Suppressor macrophage (primary cell): Measurements from ENCODE around the gene CBFA2T3.

ENCODE experiments used
- DNase-seq, 4 experiments: peaks; one replicate each; pipeline ENCODE4 v3.0.0-alpha.2; 2020 to 2022

Gene CBFA2T3

DNA sequence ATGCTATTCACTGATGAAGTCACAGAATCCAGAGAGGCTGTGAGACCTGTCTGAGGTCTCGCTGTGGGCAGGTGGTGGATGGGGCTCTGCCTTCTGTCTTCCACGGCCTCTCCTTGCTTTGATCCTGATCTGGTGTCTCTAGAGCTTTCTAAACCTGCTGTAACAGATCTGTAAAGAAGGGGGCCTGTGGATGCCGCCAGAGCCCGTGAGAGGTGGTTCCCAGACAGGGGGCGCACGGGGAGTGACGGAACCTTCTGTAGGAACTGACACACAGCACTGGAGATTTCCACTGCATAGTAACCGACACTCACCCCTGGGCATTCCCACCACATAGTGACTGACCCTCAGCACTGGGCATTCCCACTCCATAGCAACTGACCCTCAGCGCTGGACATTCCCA, 16.0 kb downstream of the CBFA2T3 start:
- no peak for DNase-seq

DNA sequence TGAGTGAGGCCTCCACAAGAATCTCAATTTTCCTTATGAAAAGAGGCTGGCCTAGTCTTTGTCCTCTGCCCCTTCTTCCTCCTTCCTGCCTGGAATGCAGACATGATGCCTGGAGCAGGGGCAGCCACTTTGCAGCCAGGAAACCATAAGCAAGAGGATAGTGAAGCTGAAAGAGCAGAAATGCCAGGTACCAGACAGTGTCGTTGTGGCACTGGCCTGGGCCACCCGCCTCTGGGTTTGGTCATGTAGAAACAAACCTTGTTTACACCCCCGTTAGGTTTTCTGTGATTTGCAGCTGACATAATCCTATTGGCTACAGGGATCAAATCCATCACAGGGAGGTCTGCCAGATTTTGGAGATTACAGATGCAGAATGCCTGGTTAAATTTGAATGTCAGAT, 16.5 kb downstream of the CBFA2T3 start:
- no peak for DNase-seq

DNA sequence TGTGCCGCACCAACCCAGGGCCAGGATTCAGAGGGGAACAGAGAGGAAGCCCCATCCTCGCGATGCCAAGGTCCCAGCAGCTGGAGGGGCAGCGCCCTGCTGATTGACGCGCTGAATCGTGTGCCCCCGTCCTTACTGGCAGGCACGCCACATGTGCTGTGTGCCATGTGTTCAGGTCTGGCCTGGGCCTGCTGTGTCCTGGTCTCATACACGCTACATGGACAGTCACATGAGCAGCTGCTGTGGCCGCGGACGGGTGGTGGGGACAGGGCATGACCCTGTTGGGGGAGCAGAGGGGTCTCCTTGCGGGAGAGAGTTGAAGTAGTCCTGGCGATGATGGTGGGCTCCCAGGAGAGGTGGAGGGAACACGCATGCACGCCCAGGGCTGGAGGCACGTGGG, 18.0 kb downstream of the CBFA2T3 start:
- no peak for DNase-seq

DNA sequence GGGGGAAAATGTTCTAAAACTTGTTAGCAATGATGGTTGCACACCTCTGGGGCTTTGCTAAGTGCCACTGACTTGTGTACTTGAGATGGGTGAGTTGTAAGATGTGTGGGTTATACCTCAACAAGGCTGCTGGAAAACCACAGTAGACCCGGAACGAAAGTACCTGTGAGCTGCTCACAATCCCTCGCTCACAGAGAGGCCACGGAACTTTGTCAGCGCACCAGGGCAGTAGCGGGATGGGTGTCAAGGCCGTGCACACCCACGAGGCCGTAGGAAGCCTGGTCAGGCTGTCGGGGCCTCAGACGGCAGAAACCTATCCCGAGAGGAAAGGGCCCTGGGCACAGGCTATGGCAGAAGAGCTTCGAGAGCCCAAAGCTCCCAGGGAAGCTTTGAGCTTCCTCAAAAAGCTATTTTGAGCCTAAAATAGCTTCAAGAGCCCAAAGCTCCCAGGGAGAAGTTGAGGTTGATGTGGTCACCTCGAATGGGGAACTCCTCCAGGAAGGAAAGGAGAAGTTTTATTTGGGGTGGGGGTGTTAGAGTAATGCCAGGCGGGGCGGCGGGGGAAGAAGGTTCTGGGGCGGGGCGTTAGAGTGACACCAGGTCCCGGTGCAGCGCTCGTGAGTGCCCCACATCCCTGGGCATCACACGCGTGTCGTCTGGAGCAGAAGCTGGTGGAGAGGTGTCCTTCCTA, 19.0 kb downstream of the CBFA2T3 start:
- peak; percentile 90 to 96 (median 93) for DNase-seq

DNA sequence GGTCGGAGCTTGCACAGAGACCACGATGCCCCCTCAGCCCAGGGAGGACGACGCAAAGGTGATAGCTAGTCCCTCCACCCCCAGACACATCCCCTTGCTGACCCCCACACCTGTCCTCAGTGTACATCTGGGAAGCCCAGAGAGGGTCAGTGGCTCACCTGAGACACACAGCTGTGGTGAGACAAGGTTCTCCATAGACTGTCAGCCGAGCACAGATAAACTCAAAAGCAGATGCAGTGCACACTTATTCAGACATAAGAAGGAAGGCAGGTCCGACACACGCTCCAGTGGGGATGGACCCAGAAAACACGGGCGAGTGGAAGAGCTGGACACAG, 19.6 kb downstream of the CBFA2T3 start:
- no peak for DNase-seq

DNA sequence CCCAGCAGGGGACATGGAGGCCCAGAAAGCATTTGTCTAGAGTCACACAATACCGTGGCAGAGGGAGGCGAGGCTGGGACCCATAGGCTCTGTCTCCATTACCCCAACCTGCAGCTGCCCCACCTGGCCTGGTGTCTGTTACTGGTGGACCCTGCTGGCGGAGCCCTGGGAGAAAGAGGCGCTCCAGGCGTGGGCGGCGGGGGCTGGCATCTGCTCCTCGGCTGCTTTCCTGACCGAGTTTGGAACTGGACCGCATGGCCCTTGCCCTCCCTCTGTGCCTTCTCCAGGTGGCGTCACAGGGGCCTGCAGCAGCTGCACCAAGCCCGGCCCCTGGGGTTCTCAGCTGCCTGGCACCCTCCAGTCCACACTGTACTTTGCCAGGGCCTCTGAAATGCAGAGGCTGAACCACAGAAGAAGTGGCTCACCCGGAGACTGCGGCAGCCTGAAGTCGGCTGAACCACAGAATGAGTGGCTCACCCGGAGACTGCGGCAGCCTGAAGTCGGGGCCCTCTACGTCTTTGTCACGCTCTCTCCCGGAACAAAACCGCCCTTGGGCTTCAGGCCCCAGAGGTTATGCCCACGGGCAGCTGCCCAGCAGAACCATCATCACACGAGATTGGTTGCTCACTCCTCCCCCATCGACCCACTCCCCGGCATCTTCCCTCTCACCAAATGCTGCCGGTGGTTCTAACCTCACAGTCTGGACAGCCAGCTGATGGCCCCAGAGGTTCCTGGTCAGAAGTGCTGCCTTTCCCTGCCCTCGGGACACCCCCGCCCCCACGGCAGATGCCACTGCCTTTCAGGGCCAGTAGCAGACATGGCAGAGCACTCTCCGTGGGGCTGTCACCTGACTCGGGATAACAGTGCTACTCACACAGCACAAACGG, 20.2 kb downstream of the CBFA2T3 start:
- DNase-seq, result peak; percentile 62 to 76 (median 68)

DNA sequence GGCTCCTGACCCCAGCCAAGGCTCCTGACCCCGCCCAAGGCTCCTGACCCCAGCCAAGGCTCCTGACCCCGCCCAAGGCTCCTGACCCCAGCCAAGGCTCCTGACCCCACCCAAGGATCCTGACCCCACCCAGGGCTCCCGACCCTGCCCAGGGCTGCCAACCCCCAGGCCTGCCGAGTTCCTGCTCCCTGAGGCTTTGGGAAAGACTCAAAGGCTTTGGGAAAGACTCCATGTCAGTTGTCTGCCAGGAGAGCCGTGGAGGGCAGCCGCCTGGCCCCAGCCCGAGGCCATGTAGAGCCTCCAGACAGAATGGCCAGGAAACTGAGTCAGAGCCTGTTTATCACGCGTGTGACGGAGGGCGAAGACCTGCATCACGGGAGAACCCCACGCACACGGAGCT, 21.1 kb downstream of the CBFA2T3 start:
- DNase-seq, result no peak

DNA sequence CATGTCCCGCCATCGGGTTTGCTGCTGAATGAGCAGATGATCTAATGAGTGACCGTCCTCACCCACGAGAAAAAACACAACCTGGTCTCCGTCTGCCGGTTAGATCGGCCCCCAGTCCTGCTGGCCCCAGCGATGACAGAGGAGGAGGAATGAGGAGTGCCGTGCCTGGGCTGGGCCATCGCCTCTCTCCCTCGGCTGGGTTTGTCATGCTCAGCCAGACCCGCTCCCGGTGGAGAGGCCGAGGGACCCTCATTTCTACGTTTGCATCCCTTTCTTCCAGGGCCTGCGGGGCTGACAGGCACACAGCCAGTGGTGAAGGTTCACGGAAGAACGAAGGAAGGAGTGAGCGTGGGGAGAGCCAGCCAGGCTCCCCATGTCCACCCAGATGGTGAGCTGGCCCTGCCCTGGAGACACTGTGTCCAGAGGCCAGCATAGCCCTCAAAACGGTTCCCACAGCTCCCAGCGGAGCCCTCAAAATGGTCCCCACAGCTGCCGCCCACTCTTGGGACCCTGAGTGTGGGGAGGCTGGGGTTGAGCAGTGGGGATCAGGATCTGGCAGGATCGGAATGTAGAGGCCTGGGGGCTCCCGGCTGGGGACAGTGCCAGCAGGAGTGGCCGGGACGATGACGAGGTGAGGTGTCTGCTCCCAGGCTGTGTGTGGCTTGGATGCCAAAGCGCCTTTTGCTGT, 23.9 kb downstream of the CBFA2T3 start:
- DNase-seq, result no peak

DNA sequence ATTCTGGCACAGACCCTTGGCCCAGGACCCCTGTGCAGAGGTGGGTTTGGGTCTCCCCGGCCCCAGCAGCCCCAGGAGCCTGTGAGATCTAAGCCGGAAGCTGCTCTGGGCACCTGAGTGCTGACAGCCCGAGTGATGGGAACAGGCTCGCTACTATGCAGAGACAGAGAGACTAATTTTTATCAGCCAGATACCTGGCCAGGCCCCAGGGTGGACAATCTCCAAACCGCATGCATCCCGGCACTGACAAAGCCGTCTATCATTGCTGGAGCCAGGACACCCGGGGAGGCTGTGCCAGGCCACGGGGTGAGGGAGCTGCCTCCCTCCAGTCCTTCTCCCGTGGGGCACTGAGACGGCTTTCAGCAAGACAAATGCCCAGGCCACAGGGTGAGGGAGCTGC, 25.0 kb downstream of the CBFA2T3 start:
- no peak for DNase-seq

DNA sequence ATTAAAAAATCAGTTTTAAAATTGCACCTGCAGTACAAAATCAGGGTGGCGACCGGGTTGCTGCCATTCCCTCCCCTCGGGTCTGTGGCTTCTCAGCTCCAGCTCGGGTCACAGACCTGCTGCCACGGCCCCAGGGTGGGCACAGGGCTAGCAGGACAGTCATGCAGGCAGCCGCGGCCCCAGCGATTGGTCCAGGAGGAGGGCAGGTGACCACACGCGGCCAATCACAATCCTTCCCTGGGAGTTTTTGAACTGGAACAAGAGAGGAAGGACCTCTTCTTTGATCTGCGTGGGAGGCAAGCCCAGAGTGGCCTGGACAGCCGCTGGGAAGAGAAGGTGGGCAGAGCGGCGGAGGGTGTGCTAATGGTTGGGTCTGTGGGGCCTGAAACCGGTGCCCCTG, 25.5 kb downstream of the CBFA2T3 start:
- no peak for DNase-seq

DNA sequence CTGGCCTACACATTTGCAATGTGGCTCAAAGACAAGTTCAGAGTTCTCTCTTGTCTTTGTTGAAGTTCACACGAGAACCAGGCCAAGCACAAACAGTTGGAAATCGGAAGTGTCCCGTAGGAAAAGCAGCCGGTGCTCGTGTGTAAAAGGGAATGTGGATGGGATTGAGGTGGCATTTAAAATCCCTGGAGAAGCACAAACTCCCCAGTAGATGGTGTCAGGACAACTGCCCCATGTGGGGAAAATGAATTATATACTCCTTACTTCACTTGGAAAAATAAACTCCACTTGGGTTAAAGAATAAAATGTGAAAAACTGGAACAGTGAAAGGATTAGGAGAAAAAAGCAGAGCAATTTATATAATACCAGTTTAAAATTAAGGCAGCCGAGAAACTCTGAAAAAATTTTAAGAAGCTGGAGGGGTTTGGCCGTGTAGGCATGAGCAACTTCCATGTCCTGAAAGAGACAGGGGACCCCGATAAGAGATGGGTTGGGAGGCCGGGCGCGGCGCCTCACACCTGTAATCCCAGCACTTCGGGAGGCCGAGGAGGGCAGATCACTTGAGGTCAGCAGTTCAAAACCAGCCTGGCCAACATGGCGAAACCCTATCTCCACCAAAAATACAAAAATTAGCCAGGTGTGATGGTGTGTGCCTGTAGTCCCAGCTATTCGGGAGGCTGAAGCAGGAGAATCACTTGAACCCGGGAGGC, 28.1 kb downstream of the CBFA2T3 start:
- DNase-seq, result no peak

DNA sequence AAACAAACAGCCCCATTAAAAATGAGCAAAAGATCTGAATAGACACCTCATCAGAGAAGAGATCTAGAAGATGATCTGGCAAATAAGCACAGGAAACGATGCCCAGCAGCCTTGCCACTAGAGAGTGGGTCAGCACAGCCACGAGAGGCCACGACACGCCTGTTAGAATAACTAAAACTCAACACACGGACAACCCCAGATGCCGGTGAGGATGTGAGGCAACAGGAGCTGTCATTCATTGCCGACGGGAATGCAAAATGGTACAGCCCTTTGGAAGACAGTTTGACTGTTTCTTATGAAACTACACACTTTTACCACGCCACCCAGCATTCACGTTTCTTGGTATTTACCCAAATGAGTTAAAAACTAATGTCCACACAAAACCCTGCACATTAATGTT, 31.5 kb downstream of the CBFA2T3 start:
- no peak for DNase-seq

DNA sequence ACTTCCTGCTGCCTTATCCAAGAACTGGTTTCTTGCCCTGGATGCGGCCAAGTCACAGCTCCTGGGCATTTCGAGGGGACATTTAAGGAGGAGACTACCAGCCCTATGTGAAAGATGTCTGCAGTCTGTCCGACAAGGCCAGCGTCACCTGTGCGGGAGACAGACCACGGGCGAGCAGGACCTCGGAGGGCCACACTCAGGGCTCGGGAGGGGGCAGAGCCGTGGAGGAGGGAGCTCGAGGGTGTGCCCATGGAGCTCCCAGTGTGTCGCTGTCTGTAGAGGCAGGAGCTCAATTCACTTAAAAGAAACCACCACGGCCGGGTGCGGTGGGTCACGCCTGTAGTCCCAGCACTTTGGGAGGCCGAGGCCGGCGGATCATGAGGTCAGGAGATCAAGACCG, 33.3 kb downstream of the CBFA2T3 start:
- DNase-seq, result no peak

DNA sequence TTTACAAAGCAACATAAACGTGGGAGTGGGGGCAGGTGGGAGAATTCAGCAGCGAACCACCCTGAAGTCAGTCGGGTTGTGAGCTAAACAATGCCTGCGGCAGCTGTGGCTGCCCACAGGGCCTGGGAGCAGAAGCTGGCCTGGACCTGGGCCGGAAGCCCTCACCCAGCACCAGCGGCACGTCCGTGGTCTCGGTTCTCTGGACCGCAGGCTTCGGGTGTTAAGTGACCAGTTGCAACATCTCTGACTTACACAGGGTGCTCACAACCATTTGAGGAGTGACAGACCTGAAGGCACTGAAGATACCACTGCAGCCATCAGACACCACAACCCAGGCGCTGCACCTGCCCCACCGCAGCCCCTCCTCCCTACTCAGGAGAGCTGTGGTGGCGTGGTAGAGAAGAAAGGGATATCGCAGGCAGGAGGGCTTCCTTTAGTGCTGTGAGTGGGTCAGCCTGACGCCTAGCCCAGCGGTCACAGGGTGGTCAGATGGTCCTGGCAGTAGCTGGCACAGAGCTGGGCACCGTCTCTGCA, 33.8 kb downstream of the CBFA2T3 start:
- no peak for DNase-seq

DNA sequence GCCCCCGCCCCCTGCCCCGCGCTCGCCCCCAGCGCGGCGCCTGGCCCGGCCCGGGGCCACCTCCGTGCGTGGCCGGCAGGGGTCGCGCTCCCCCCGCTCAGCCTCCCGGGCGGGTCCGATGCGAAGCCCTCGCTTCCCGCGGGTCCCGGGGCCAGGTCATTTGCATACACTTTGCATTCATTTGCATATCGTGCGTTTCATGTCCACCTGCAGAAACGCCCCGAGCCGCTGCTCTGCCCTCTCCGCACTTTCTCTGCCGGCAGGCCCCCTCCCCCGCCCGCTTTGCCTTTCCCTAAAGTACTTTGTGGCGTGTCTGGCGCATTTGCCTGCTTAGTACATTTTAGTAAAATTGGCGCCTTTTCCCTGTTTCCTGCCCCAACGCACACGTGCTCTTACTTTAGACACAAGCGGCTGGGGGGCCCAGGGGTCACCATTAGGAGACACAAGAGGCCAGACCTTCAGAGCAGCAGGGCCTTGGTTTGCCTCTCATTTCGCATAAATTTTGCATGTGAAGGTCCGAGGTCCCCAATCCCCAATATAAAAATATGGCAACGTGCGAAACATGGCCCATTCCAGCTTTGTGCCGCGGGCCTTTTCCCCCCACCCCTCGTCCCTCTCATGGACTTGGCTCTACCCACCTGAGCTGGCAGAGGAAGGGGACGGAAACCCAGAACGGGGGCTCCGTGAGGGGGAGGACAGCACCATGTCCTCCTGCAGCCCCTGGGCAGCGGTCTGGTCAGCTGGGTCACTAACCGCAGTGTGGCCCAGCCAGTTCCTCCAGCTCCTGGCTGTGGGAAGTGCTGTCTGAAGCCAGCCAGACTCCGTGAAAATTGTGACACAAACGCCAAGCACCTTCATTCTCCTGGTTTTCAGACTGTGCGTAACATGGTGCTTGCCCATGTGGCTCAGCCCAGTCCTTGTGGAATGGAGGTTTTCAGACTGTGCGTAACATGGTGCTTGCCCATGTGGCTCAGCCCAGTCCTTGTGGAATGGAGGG, 34.8 kb downstream of the CBFA2T3 start:
- DNase-seq, result peak; percentile 61 to 84 (median 69)

DNA sequence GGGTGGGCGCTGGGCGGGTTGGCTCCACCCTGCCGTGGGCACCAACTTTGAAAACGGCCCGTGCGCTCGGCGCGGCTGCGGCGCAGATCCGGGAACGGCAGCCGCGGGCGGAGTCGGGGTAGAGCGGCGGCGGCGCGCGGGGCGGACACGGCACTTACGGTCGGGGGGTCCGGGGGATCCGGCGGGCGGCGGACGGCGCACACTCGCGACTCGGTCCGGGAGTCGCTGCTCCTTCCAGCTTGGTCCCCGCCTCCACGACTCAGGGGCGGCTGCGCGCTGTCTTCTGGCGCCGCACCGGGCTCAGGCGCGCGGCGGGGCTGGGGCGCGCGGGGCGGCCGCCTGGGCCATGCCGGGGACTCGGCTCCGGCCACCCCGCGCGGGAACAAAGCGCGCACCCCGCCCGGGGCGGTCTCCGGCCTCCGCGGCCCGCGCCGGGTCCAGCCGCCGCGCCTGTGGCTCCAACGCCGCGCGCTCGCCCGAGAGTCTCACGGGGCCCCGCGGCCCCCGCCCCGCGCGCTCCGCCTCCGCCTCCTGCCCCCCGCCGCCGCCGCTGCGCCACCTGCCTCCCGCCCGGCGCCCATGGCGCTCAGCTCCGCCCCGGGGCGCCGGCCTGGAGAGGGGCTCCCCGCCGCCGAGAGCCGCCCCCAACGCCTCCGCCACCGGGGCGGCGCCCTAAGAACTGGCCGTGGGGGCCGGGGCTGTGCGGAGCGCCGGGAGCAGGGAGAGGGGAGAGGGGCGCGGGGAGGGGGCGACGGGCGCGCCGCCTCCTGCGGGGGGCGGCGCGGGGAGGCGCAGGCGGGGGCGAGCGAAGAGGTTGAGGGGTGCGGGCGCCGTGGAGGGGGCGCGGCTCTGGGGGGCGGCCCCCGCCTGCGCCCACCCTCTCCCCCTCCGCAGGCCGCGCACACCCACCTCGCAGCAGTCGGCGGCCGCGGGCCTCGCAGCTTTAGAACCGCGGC, 35.9 kb downstream of the CBFA2T3 start:
- peak in 3 of 4 experiments; percentile 39 to 66 (median 57) for DNase-seq

DNA sequence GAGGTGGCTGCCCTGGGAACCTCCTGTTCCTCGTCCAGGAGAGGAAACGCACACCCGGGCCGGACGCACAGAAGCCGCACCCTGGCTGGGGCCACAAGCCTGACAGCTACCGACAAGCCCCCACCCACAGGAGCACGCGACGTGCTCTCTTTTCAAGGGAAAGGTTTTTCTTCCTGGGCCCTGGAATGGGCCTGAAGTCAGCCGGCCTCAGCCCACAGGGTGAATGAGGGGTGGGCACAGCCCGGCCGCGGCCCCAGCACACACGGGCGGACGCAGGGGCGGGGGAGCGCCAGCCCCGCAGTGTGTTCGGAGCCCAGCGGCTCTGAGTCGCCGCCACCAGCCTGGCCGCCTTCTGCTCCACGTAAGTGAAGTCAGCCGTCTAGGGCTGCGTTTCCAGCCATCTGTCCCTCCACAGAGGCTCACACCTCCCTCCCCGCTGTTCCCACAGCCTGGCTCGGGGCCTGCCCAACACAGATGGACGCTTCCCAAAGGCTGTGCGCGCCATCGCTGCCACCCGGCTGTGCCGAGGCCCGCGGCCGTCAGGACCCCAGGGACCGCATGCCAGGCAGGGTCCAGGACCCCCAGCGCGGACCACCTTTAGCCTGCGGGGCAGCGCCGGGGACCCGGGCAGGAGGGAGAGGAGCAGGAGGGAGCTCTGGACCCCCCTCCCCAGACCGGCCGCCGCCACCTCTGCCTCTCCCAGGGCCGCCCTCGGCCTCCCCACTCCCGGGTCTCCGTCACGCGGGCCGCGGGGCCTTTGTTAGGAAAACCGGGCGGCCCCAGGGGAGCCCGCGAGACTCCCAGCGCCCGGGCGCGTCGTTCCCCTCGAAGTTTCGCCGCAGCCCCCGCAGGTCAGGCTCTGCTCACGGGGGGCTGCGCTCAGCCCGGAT, 36.8 kb downstream of the CBFA2T3 start:
- peak in 3 of 4 experiments; percentile 31 to 50 (median 41) for DNase-seq

DNA sequence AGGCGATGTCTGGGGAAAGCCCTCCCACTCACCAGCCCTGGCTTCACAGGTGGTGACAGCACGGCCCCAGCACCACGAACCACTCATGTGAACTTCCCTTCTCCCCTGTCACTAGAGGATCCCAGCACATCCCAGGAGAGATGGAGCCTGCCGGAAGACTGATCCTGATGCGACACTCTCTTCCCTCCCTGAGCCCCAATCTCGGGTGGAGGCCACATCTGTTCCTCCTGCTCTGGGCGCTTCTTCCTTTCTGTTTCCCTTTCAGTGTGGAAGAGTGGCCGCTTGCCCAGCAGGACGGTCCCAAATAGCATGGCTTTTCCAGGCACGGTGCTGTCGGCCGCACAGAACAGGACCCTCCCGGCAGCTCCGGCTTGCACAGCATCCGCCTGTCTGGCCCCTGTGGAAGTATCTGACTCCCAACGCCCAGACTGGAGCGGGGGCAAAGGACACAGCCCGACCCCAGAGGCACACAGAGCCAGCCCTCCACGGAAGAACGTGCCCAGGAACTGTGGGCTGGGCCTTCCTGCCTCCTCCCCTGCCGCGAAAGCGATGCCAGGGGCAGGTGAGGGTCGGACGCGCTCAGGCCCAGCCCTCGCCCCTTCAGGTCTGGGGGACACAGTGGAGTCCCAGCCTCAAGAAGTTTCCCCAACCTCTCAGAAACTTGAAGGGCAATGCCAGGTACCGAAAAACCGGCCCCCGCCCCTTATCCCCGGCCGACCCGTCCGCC, 37.6 kb downstream of the CBFA2T3 start:
- DNase-seq, result peak; percentile 31 to 63 (median 46)
